ENCODE results near the gene THBS3. TPM values are rescaled to one million over a fixed set of nuclear protein-coding genes. Genes with fewer than 3 reads are reported as not detected.
A peak's percentile ranks its signal among the peaks of the same experiment; 100 is the strongest.
"Not testable (repeated sequence)": the region's sequence is repeated elsewhere in the genome, so short reads cannot be mapped to it uniquely, and the experiment has no call there.

The THBS3 gene
- total and polyA plus RNA-seq, 5 experiments from 2014 or later: 1.2 to 37.9 (median 3.8) TPM

GRCh38 chr1:155247667-155248553 is 40.2 kb upstream of the THBS3 start:
- Mint-ChIP-seq H3K4me1 (peaks cover 16 to 33% (median 26%) of the 10 kb centered on the region in 4 donors), H3K27me3 (peaks cover 0 to 5% (median 2%) of the 10 kb centered on the region in 5 donors), H3K4me3 (no peak overlapping the region), H3K36me3 (peaks cover 0 to 3% (median 3%) of the 10 kb centered on the region in 3 donors), H3K9me3 (peaks cover 0 to 5% (median 2%) of the 10 kb centered on the region in 9 donors), H3K27ac (peak overlapping the region in 3 of 10 donors; percentile 19 to 68 (median 48))
- no peak for ATAC-seq
- POLR2A ChIA-PET: interaction anchor here (1.0 to 4.2 kb wide), 4 partner anchors 15 to 91 kb away, joined by 3 to 37 read pairs (median 4); partner anchors contain the start of genes MTX1, RUSC1, SCAMP3 and THBS3
- no peak for DNase-seq

- not testable (repeated sequence) for ATAC-seq, H3K36me3 Mint-ChIP-seq, H3K27me3 Mint-ChIP-seq, H3K9me3 Mint-ChIP-seq, DNase-seq
- Mint-ChIP-seq H3K4me1 (peaks cover 14 to 41% (median 32%) of the 10 kb centered on the region in 4 donors), H3K4me3 (peak overlapping the region in 1 of 10 donors; percentile 3), H3K27ac (peak overlapping the region in 7 of 10 donors; percentile 9 to 74 (median 53))
- POLR2A ChIA-PET: interaction anchor here (1.0 kb wide), 1 partner anchor 92 kb away, joined by 3 read pairs; no protein-coding TSS in a partner anchor
These were observed 39.1 kb upstream of the THBS3 start for GRCh38 chr1:155246796-155247195.

- Mint-ChIP-seq H3K9me3 (peaks cover 0 to 5% (median 2%) of the 10 kb centered on the region in 9 donors), H3K27ac (peak overlapping the region; percentile 93 to 100 (median 96)), H3K4me3 (peak overlapping the region; percentile 77 to 94 (median 89)), H3K36me3 (peaks cover 0 to 3% (median 3%) of the 10 kb centered on the region in 3 donors), H3K4me1 (peaks cover 16 to 51% (median 41%) of the 10 kb centered on the region in 4 donors), H3K27me3 (peaks cover 0 to 5% (median 2%) of the 10 kb centered on the region in 5 donors)
- ATAC-seq: no peak
- POLR2A ChIA-PET: interaction anchor here (0.5 to 3.6 kb wide), 15 partner anchors 9 to 751 kb away, joined by 3 to 27 read pairs (median 6); partner anchors contain the start of genes ASH1L, ENTREP3, KRTCAP2 and MSTO1
- no peak for DNase-seq
These were observed 37.4 kb upstream of the THBS3 start for GRCh38 chr1:155245163-155245524.

DNA sequence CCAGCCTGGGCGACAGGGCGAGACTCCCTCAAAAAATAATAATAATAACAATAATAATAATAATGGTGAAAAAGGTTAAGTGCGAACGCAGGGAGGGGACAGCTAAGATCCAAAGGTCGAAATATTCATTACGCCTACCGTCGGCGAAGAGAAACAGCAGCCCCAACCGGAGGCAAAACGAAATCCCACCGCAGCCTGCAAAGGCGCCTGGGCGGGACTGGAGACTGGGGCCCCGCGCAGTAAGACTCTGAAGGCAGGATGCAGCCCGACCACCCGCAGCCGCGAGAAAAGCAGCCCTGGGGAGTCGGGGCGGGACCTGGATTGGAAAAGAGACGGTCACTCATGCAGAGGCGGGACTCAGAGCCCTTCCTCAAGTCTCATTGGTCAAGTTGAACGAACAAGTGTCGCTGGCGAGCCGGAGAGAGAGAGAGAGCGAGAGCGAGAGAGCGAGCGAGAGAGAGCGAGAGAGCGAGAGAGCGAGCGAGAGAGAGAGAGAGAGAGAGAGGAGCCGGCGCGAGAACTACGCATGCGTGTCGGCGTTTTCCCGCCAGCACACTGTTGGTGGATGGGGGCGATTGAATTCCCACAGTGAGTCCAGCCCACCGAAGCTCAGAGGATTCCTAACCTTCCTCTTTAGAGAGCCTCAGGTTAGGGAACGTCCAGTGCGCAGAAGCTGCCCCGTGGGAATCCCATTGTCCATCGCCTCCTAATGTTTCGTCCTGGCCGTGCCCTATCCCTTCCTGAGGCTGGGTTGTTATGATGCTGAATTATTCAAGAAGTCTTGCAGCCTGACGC is 36.9 kb upstream of the THBS3 start:
- DNase-seq (peak; percentile 86 to 99 (median 96)), ATAC-seq (peak; percentile 94 to 96)
- H3K27me3 Mint-ChIP-seq: peaks cover 0 to 5% (median 2%) of the 10 kb centered on the region in 5 donors
- H3K4me1 Mint-ChIP-seq: peaks cover 16 to 52% (median 42%) of the 10 kb centered on the region in 4 donors
- peak overlapping the region; percentile 93 to 100 (median 96) for H3K27ac Mint-ChIP-seq
- POLR2A ChIA-PET: interaction anchor here (0.5 to 3.6 kb wide), 19 partner anchors 9 to 1349 kb away, joined by 3 to 27 read pairs (median 6); partner anchors contain the start of genes ENTREP3, KRTCAP2, MSTO1 and MTX1
- peak overlapping the region; percentile 77 to 94 (median 89) for H3K4me3 Mint-ChIP-seq
- peaks cover 0 to 3% (median 3%) of the 10 kb centered on the region in 3 donors for H3K36me3 Mint-ChIP-seq
- peaks cover 0 to 5% (median 2%) of the 10 kb centered on the region in 9 donors for H3K9me3 Mint-ChIP-seq

DNA sequence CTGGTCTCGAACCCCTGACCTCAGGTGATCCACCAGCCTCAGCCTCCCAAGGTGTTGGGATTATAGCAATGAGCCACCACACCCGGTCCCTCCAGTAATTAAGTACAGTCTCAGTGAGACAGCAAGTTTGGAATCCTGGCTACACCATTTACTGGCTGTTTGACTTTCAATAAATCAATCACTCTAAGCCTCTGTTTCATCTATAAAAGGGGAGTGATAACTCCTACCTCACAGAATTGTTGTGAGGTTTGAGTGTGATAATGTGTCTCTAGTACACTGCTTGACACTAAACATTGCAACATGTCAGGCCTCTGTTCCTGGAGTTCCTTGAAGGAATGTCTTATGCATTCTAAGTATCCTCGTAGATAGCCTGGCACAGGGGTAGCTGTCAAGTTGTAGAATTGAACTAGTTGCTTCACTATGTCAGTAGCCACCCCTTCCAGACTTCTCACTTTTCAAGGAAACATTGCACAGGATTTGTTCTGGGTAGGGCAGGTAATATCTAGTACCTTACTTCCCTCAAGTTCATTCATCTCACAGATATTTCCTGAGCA is 35.2 kb upstream of the THBS3 start:
- Mint-ChIP-seq H3K9me3 (peaks cover 0 to 5% (median 2%) of the 10 kb centered on the region in 9 donors), H3K36me3 (peaks cover 0 to 18% (median 3%) of the 10 kb centered on the region in 3 donors), H3K4me3 (peak overlapping the region; percentile 77 to 94 (median 89)), H3K27ac (peak overlapping the region; percentile 93 to 100 (median 96)), H3K4me1 (peaks cover 16 to 57% (median 46%) of the 10 kb centered on the region in 4 donors), H3K27me3 (peaks cover 0 to 5% (median 2%) of the 10 kb centered on the region in 5 donors)
- POLR2A ChIA-PET: interaction anchor here (0.9 to 3.6 kb wide), 6 partner anchors 16 to 734 kb away, joined by 3 to 27 read pairs (median 12); partner anchors contain the start of gene SCAMP3
- no peak for DNase-seq
- ATAC-seq: no peak

GRCh38 chr1:155241841-155242264 is 34.2 kb upstream of the THBS3 start:
- H3K27ac Mint-ChIP-seq: peak overlapping the region; percentile 63 to 98 (median 90)
- DNase-seq (no peak), ATAC-seq (no peak)
- H3K4me1 Mint-ChIP-seq: peaks cover 16 to 57% (median 46%) of the 10 kb centered on the region in 4 donors
- peak overlapping the region in 8 of 10 donors; percentile 84 to 94 (median 89) for H3K4me3 Mint-ChIP-seq
- peaks cover 0 to 28% (median 3%) of the 10 kb centered on the region in 3 donors for H3K36me3 Mint-ChIP-seq
- POLR2A ChIA-PET: interaction anchor here (0.7 to 1.8 kb wide), 11 partner anchors 9 to 348 kb away, joined by 3 to 10 read pairs (median 3); partner anchors contain the start of genes CLK2, MTX1 and SCAMP3
- peaks cover 0 to 5% (median 2%) of the 10 kb centered on the region in 5 donors for H3K27me3 Mint-ChIP-seq
- peaks cover 0 to 5% (median 2%) of the 10 kb centered on the region in 9 donors for H3K9me3 Mint-ChIP-seq

DNA sequence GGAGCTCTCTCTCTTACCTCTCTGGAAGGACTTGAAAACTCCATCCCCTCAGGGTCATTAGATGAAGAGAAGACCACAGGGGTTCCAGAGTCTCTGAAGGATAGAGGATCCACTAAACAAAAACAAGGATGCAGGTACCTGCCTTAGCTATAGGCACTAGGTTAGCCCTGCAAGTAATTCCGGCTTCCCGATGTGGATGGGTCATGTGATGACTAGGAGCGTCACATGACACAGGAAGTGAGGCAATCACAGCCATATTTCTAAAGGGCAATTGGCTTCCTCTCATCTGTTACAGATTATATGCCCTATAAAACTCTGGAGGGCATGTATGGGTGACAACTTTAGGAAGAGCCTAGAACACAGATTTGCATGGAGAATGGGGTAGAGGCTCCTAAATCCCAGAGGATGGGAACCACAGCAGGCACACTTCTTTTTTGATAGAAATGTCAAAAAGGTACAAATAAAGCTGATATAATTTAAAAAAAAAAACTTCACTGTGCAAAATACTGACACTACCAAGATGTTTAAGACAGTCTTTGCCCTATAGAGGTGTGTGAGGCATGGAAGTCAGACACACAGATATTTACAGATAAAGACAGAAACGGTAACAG is 33.5 kb upstream of the THBS3 start:
- Mint-ChIP-seq H3K27ac (peak overlapping the region; percentile 55 to 98 (median 90)), H3K27me3 (peaks cover 0 to 5% (median 2%) of the 10 kb centered on the region in 5 donors), H3K4me3 (peak overlapping the region; percentile 84 to 94 (median 88)), H3K9me3 (peaks cover 0 to 5% (median 2%) of the 10 kb centered on the region in 9 donors), H3K4me1 (peaks cover 16 to 57% (median 46%) of the 10 kb centered on the region in 4 donors), H3K36me3 (peaks cover 0 to 34% (median 3%) of the 10 kb centered on the region in 3 donors)
- DNase-seq (peak; percentile 23 to 83 (median 66)), ATAC-seq (peak; percentile 13 to 32)
- POLR2A ChIA-PET: interaction anchor here (0.7 to 1.8 kb wide), 15 partner anchors 9 to 615 kb away, joined by 3 to 10 read pairs (median 3); partner anchors contain the start of genes CLK2, ENTREP3, MTX1 and SCAMP3

GRCh38 chr1:155236451-155236850 is 28.8 kb upstream of the THBS3 start:
- no peak for ATAC-seq
- POLR2A ChIA-PET: no interaction called here
- no peak for DNase-seq
- H3K4me1 Mint-ChIP-seq: peaks cover 6 to 25% (median 18%) of the 10 kb centered on the region in 4 donors
- peak overlapping the region in 1 of 10 donors; percentile 75 for H3K27ac Mint-ChIP-seq
- peaks cover 0 to 38% (median 3%) of the 10 kb centered on the region in 3 donors for H3K36me3 Mint-ChIP-seq
- no peak overlapping the region for H3K4me3 Mint-ChIP-seq
- H3K27me3 Mint-ChIP-seq: no peaks in the 10 kb centered on the region
- no peaks in the 10 kb centered on the region for H3K9me3 Mint-ChIP-seq

DNA sequence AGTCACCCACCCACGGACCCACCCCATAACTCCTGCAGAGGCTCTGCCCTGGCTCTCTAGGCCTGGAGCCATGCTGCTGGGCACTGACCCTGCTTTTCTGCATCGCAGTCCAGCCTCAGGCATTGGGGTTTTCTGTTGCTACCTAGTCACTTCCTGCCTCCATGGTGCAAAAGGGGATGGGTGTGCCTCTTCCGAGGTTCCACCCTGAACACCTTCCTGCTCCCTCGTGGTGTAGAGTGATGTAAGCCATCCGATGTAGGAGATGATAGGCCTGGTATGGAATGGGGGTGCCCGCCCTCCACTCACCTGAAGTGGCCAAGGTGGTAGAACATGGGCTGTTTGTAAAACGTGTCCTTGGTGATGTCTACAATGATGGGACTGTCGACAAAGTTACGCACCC is 27.7 kb upstream of the THBS3 start:
- ATAC-seq, H3K9me3 Mint-ChIP-seq, H3K27ac Mint-ChIP-seq, DNase-seq, POLR2A ChIA-PET, H3K27me3 Mint-ChIP-seq: not testable (repeated sequence)
- Mint-ChIP-seq H3K36me3 (peaks cover 0 to 38% (median 3%) of the 10 kb centered on the region in 3 donors), H3K4me3 (peak overlapping the region in 1 of 10 donors; percentile 24), H3K4me1 (peaks cover 0 to 15% (median 7%) of the 10 kb centered on the region in 4 donors)

GRCh38 chr1:155233502-155233901 is 25.8 kb upstream of the THBS3 start:
- peaks cover 0 to 27% (median 3%) of the 10 kb centered on the region in 3 donors for H3K36me3 Mint-ChIP-seq
- POLR2A ChIA-PET, ATAC-seq, H3K4me3 Mint-ChIP-seq, DNase-seq, H3K27me3 Mint-ChIP-seq, H3K9me3 Mint-ChIP-seq, H3K4me1 Mint-ChIP-seq, H3K27ac Mint-ChIP-seq: not testable (repeated sequence)

All from naive thymus-derived CD8-positive, alpha-beta T cell (primary cell).